Upper lobe of left lung (tissue), 4 donors: ENCODE measurements around the gene COX6B2.

Source experiments
- POLR2A ChIP-seq, 4 donors: fragments of 450-650 bp; IDR thresholded peaks; one replicate each; pipeline ENCODE4 v1.5.1; 2016 to 2017; ENCODE audit warnings: antibody characterized with exemption in 4 of 4, mild to moderate bottlenecking in 2 of 4
- POLR2AphosphoS5 ChIP-seq, 2 donors: sonication (generic); formaldehyde crosslinking; IDR thresholded peaks; one replicate each; pipeline ENCODE4 v1.5.1; 2017; ENCODE audit warnings: antibody characterized with exemption in 2 of 2

DNA sequence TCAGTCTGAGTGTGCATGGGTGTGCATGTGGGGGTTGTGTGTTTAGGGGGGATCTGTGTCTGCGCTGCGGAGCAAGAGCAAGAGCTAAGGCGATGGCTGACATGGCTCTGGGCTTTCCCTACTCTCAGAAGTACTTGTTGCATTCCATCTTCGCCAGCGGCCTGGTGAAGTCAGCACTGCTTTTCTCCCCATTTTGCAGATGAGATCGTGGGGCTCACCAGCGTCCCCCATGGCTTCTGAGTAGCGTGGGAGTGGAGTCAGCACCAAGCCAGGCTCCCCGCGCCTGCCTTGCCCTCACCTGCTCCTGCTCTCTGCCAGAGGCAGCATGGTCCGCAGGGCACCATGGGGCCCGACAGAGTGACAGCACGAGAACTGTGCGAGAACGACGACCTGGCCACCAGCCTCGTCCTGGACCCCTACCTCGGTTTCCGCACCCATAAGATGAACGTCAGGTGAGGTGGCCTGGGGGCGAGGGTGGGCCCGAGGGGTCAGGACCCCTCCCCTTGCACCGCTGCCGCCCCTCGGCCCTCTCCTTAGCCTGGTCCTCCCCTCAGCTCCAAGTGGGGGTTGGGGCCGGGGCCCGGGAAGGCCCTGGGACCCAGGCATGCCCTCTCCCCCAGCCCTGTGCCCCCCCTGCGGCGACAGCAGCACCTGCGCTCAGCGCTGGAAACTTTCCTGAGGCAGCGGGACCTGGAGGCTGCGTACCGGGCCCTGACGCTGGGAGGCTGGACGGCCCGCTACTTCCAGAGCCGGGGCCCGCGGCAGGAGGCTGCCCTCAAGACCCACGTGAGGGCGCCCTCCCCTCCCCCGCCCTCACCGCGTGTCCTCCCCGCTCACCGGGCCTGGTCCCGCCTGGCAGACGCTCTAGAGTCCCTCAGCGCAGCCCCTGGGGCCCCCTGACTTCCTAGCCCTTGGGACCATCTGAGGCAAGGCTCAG, 12.7 kb downstream of the COX6B2 start:
- no peak for TF ChIP-seq POLR2AphosphoS5 (IDR thresholded peaks at IDR 0.05)
- TF ChIP-seq POLR2A (IDR thresholded peaks at IDR 0.05), result no peak
